ACHN (cell line): Measurements from ENCODE around the gene ARID1B.

Source experiments
- DNase-seq: peaks from one replicate; pipeline ENCODE4 v3.0.0-alpha.2; 2015
- in situ Hi-C: cut with HindIII; loops from 2 replicates; pipeline ENCODE4 v1.10.0; 2017; ENCODE audit warnings: low sequenced_read_pairs, low pct_ligation_motif_present, low pct_unique_long_range_greater_than_20kb

The ARID1B gene

GRCh38 chr6:157228426-157229131 lies 451.4 kb downstream of the ARID1B start:
- no peak for DNase-seq
- in situ Hi-C loops, result no loop called here

GRCh38 chr6:157229132-157229618 lies 452.0 kb downstream of the ARID1B start:
- DNase-seq, result no peak
- in situ Hi-C loops, result no loop called here

GRCh38 chr6:157229713-157230112 lies 452.5 kb downstream of the ARID1B start:
- in situ Hi-C loops, result no loop called here
- DNase-seq, result no peak

- in situ Hi-C loops, result no loop called here
- DNase-seq, result no peak
Measured at GRCh38 chr6:157230910-157231309, 453.7 kb downstream of the ARID1B start.

GRCh38 chr6:157232161-157232895 lies 455.1 kb downstream of the ARID1B start:
- in situ Hi-C loops, result no loop called here
- no peak for DNase-seq

- no peak for DNase-seq
- in situ Hi-C loops, result no loop called here
Measured at GRCh38 chr6:157233156-157233555, 456.0 kb downstream of the ARID1B start.

- DNase-seq, result no peak
- in situ Hi-C loops, result no loop called here
Measured at GRCh38 chr6:157233686-157234085, 456.5 kb downstream of the ARID1B start.

- DNase-seq, result peak; percentile 54
- in situ Hi-C loops, result no loop called here
Measured at GRCh38 chr6:157235600-157236039, 458.4 kb downstream of the ARID1B start.

GRCh38 chr6:157236040-157236725 lies 459.0 kb downstream of the ARID1B start:
- in situ Hi-C loops, result no loop called here
- DNase-seq, result no peak

- DNase-seq, result no peak
- in situ Hi-C loops, result no loop called here
Measured at GRCh38 chr6:157238346-157238745, 461.2 kb downstream of the ARID1B start.

GRCh38 chr6:157239148-157239547 lies 462.0 kb downstream of the ARID1B start:
- in situ Hi-C loops, result no loop called here

GRCh38 chr6:157239671-157240058 lies 462.5 kb downstream of the ARID1B start:
- DNase-seq, result no peak
- in situ Hi-C loops, result no loop called here

More at GRCh38 chr6:157239148-157239547, 462.0 kb downstream of the ARID1B start:
- DNase-seq, result no peak

GRCh38 chr6:157240059-157240959 lies 463.1 kb downstream of the ARID1B start:
- peak; percentile 44 for DNase-seq
- in situ Hi-C loops, result no loop called here

- in situ Hi-C loops, result no loop called here
- DNase-seq, result no peak
Measured at GRCh38 chr6:157240960-157241311, 463.8 kb downstream of the ARID1B start.

- no peak for DNase-seq
- in situ Hi-C loops, result no loop called here
Measured at GRCh38 chr6:157242791-157243190, 465.6 kb downstream of the ARID1B start.

- in situ Hi-C loops, result no loop called here
Measured at GRCh38 chr6:157244175-157244574, 467.0 kb downstream of the ARID1B start.

GRCh38 chr6:157244780-157245179 lies 467.6 kb downstream of the ARID1B start:
- in situ Hi-C loops, result no loop called here
- no peak for DNase-seq

More at GRCh38 chr6:157244175-157244574, 467.0 kb downstream of the ARID1B start:
- DNase-seq, result no peak

GRCh38 chr6:157245436-157245835 lies 468.3 kb downstream of the ARID1B start:
- DNase-seq, result no peak

More at GRCh38 chr6:157245436-157245835, 468.3 kb downstream of the ARID1B start:
- in situ Hi-C loops, result no loop called here
